GM12878 (cell line): ENCODE measurements around the gene SVIL. TPM values are rescaled to one million over a fixed set of nuclear protein-coding genes. Genes with fewer than 3 reads are reported as not detected.

Experiments used
- ATAC-seq: fragments of 200-7000 bp; cut with Tn5 transposase; 3 replicates; pipeline ENCODE4 v1.9.1; 2020; ENCODE audit warnings: mild to moderate bottlenecking, moderate library complexity
- BruUV-seq: library from RNA; stranded (reverse); fragments of 400-500 nt; replicated peaks from 2 replicates; lab custom pipeline; 2021; lab: Mats Ljungman, UMichigan
- CTCF ChIA-PET: fragments of 300-600 bp; sonication (Branson Sonifier 250); formaldehyde crosslinking; extraction: SDS; loops from one replicate; lab custom pipeline; 2021; ENCODE audit warnings: inconsistent platforms; lab: Yijun Ruan, JAX
- POLR2A ChIA-PET: fragments of 350-600 bp; formaldehyde crosslinking; extraction: SDS; loops from one replicate; lab custom pipeline; 2021; ENCODE audit warnings: inconsistent platforms; lab: Charles Lee
- RAD21 ChIA-PET: fragments of 300-600 bp; sonication (Branson Sonifier 250); formaldehyde crosslinking; loops from one replicate; lab custom pipeline; 2023; ENCODE audit warnings: antibody characterized with exemption; ENCODE audit not compliant: unreplicated experiment; lab: Charles Lee
- SMC1A ChIA-PET: fragments of 300-600 bp; sonication (Branson Sonifier 250); formaldehyde crosslinking; loops from one replicate; lab custom pipeline; 2023; ENCODE audit not compliant: unreplicated experiment, uncharacterized antibody; lab: Charles Lee
- DNase-seq: peaks from one replicate; pipeline ENCODE4 v3.0.0-alpha.2; 2011; ENCODE audit warnings: low read depth, low spot score
- FAIRE-seq: peaks from 3 replicates; lab custom pipeline; 2011; peaks lifted over from hg19 to GRCh38; lab: Jason Lieb, UNC
- H2AFZ ChIP-seq: 2 replicates; pipeline ENCODE4 v1.6.0; 2011; ENCODE audit warnings: low read depth, low read length, control low read depth; ENCODE audit not compliant: control insufficient read depth
- H3K27ac ChIP-seq: 2 replicates; pipeline ENCODE4 v1.5.1; 2011; ENCODE audit warnings: control low read depth; ENCODE audit not compliant: control insufficient read depth, insufficient read depth
- H3K27me3 ChIP-seq, 2 experiments: replicated peaks in 1 of 2; 2 replicates each; pipeline versions ENCODE4 v1.6.0 to v1.6.1; 2011; ENCODE audit warnings: low read length in 1 of 2; ENCODE audit not compliant: control insufficient read depth in 2 of 2, insufficient read depth in 2 of 2
- H3K36me3 ChIP-seq, 2 experiments: 2 replicates each; pipeline ENCODE4 v1.5.1; 2011; ENCODE audit warnings: low read length in 1 of 2; ENCODE audit not compliant: control insufficient read depth in 2 of 2, insufficient read depth in 2 of 2
- H3K4me1 ChIP-seq: 2 replicates; pipeline ENCODE4 v1.6.1; 2011; ENCODE audit warnings: mild to moderate bottlenecking, low read length, moderate library complexity, mixed read lengths; ENCODE audit not compliant: control insufficient read depth, insufficient read depth
- H3K4me2 ChIP-seq: 2 replicates; pipeline ENCODE4 v1.6.0; 2011; ENCODE audit warnings: control low read depth; ENCODE audit not compliant: control insufficient read depth, insufficient read depth
- H3K4me3 ChIP-seq: fragments of 200-600 bp; sonication (generic); 2 replicates; pipeline ENCODE4 v1.5.1; 2016
- H3K79me2 ChIP-seq: 2 replicates; pipeline ENCODE4 v1.6.0; 2011; ENCODE audit warnings: low read length; ENCODE audit not compliant: control insufficient read depth, insufficient read depth
- H3K9ac ChIP-seq: 2 replicates; pipeline ENCODE4 v1.8.0; 2011; ENCODE audit warnings: low read length, control low read depth, mixed read lengths; ENCODE audit not compliant: control insufficient read depth, insufficient read depth
- H3K9me3 ChIP-seq: replicated peaks from 3 replicates; pipeline ENCODE4 v1.5.1; 2011; ENCODE audit warnings: mild to moderate bottlenecking, low read length; ENCODE audit not compliant: control insufficient read depth, insufficient read depth
- H4K20me1 ChIP-seq: 2 replicates; pipeline ENCODE4 v1.6.0; 2011; ENCODE audit not compliant: control insufficient read depth, insufficient read depth
- CEBPB ChIP-seq, 2 experiments: fragments of 150-350 bp in 1 of 2; IDR thresholded peaks; 2 replicates each; pipeline ENCODE4 v1.6.1; 2012 to 2014; ENCODE audit warnings: low read depth in 2 of 2, low read length in 2 of 2, borderline replicate concordance in 1 of 2, inconsistent platforms in 1 of 2
- CHD1 ChIP-seq: IDR thresholded peaks from 2 replicates; pipeline ENCODE4 v1.6.1; 2012; ENCODE audit warnings: low read depth, low read length, improper control_type of control experiment
- EGR1 ChIP-seq, 2 experiments: IDR thresholded peaks; 1 replicate in 1 of 2; 2 replicates in 1 of 2; pipeline ENCODE4 v1.6.1; 2011 to 2012; ENCODE audit warnings: low read depth in 2 of 2, low read length in 2 of 2, borderline replicate concordance in 1 of 2, mild to moderate bottlenecking in 1 of 2, moderate library complexity in 1 of 2
- EZH2 ChIP-seq: IDR thresholded peaks from 2 replicates; pipeline ENCODE4 v1.6.1; 2012; ENCODE audit warnings: low read depth, mild to moderate bottlenecking, control low read depth, inconsistent platforms, low read length, borderline replicate concordance; ENCODE audit not compliant: control insufficient read depth
- IKZF1 ChIP-seq: fragments of 450-650 bp; conservative IDR thresholded peaks from 2 replicates; pipeline ENCODE4 v1.6.1; 2017; ENCODE audit warnings: antibody characterized with exemption, mild to moderate bottlenecking
- NKRF ChIP-seq: fragments of 450-650 bp; conservative IDR thresholded peaks from 2 replicates; pipeline ENCODE4 v1.6.1; 2017; ENCODE audit warnings: mild to moderate bottlenecking, moderate library complexity
- POLR2A ChIP-seq: IDR thresholded peaks from 2 replicates; pipeline ENCODE4 v1.6.1; 2011; ENCODE audit warnings: low read depth, mild to moderate bottlenecking, low read length
- RBBP5 ChIP-seq: fragments of 200-600 bp; sonication (generic); conservative IDR thresholded peaks from 2 replicates; pipeline ENCODE4 v1.6.1; 2016
- SMAD5 ChIP-seq: IDR thresholded peaks from 2 replicates; pipeline ENCODE4 v1.6.1; 2016; ENCODE audit warnings: antibody characterized with exemption, low read depth
- SREBF1 ChIP-seq: IDR thresholded peaks from 2 replicates; pipeline ENCODE4 v1.6.1; 2012; ENCODE audit warnings: mild to moderate bottlenecking, low read length
- TARDBP ChIP-seq: IDR thresholded peaks from 2 replicates; pipeline ENCODE4 v1.6.1; 2016; ENCODE audit warnings: borderline replicate concordance
- ZNF622 ChIP-seq: fragments of 450-650 bp; IDR thresholded peaks from 2 replicates; pipeline ENCODE4 v1.6.1; 2017; ENCODE audit warnings: mild to moderate bottlenecking, inconsistent platforms
- WGBS: methylation state at CpG from one replicate; pipeline ENCODE4 v1.1.6; 2016; ENCODE audit warnings: low lambda C conversion rate; ENCODE audit not compliant: insufficient replicate concordance, insufficient coverage; ENCODE audit errors: missing lambda C conversion rate; 5-methylcytosine and 5-hydroxymethylcytosine counted together
- in situ Hi-C: fragments of 300-500 bp; cut with MboI; formaldehyde crosslinking; loops from 9 replicates; pipeline ENCODE4 v1.14.3; 2018; ENCODE audit warnings: mixed read lengths
- intact Hi-C: fragments of 100-400 bp; cut with micrococcal nuclease; formaldehyde crosslinking; loops from one replicate; pipeline ENCODE4 v1.14.2; 2022; ENCODE audit not compliant: unreplicated experiment
- polyA plus RNA-seq, 11 experiments: library from polyadenylated mRNA; depleted of rRNA in 4 of 11; unstranded in 6 of 11; stranded (reverse) in 5 of 11; fragments of >200 nt; fragmentation: Nextera tagmentation in 4 of 11; fragmentation: Illumina TruSeq in 1 of 11; extraction: Ambion mirVana in 4 of 11; extraction: Trizol in 1 of 11; gene quantifications; 1 replicate in 1 of 11; 2 replicates in 10 of 11; pipeline versions ENCODE4 v1.2.1 to v1.2.3, GENCODE V29; 2011 to 2016; ENCODE audit warnings: inconsistent platforms in 2 of 11, missing spikeins in 2 of 11, low read depth in 1 of 11
- total RNA-seq, 4 experiments: library from RNA; depleted of rRNA in 3 of 4; stranded (reverse); fragments of >200 nt in 3 of 4; fragmentation: Illumina TruSeq in 1 of 4; extraction: Trizol in 1 of 4; gene quantifications; 2 replicates each; pipeline versions ENCODE4 v1.2.1 to v1.2.3, GENCODE V29; 2013 to 2021

SVIL gene
- total and polyA plus RNA-seq, 10 of the 15 experiments (the other 5 are each of a cell fraction or from before 2014, with no cell fraction given): 0.22 to 1.9 (median 0.87) TPM

- in situ Hi-C loops: no loop called here
- Histone ChIP-seq H3K4me3 (no peak overlapping the region), H2AFZ (no peak overlapping the region), H3K79me2 (no peaks in the 10 kb centered on the region), H4K20me1 (no peaks in the 10 kb centered on the region), H3K27me3 (no peaks in the 10 kb centered on the region), H3K4me1 (no peaks in the 10 kb centered on the region), H3K9me3 (no peaks in the 10 kb centered on the region), H3K9ac (no peak overlapping the region), H3K36me3 (no peaks in the 10 kb centered on the region), H3K27ac (no peak overlapping the region), H3K4me2 (no peak overlapping the region)
- 27% methylated on average over 2 of the region's 2 CpGs for WGBS
- SMC1A ChIA-PET: interaction anchor here (0.7 to 2.2 kb wide), 11 partner anchors 9 to 145 kb away, joined by 3 to 11 read pairs (median 4); no protein-coding TSS in a partner anchor
- no peak for FAIRE-seq
- DNase-seq: no peak
- intact Hi-C loops: loop anchor here (5.0 kb wide), 4 partner anchors 46 to 144 kb away; no protein-coding TSS in a partner anchor
- CTCF ChIA-PET: interaction anchor here (0.6 to 3.5 kb wide), 30 partner anchors 10 to 184 kb away, joined by 3 to 27 read pairs (median 4); partner anchors contain the start of gene SVIL
- ATAC-seq: peak; percentile 11; the same call in 1 of the 3 replicates
- TF ChIP-seq NKRF: no peak
- no peak for TF ChIP-seq POLR2A
- TF ChIP-seq ZNF622: no peak
- no peak for TF ChIP-seq EZH2
- no peak for TF ChIP-seq CHD1
- no peak for TF ChIP-seq TARDBP
- TF ChIP-seq EGR1 (IDR thresholded peaks at IDR 0.05; ENCODE audit: borderline replicate concordance in 1 of 2, low read depth in 2 of 2, low read length in 2 of 2): no peak
- no peak for TF ChIP-seq RBBP5
- TF ChIP-seq CEBPB (IDR thresholded peaks at IDR 0.05; ENCODE audit: borderline replicate concordance in 1 of 2, low read depth in 2 of 2, low read length in 2 of 2): no peak
- no peak for TF ChIP-seq SMAD5
- TF ChIP-seq SREBF1: no peak
- no peak for TF ChIP-seq IKZF1
- BruUV-seq: no TSS peak
- POLR2A ChIA-PET: no interaction called here
- RAD21 ChIA-PET: interaction anchor here (0.6 to 2.2 kb wide), 6 partner anchors 25 to 145 kb away, joined by 3 to 11 read pairs (median 4); partner anchors contain the start of gene SVIL
Measured at GRCh38 chr10:29590915-29591650, 43.7 kb downstream of the SVIL start.
